HG03469 (cell line): ENCODE data around the gene LRRC39.
A peak's percentile ranks its signal among the peaks of the same experiment; 100 is the strongest.
"Not testable (repeated sequence)": the region's sequence is repeated elsewhere in the genome, so short reads cannot be mapped to it uniquely, and the experiment has no call there.

Experiments used
- ATAC-seq: cut with Tn5 transposase; IDR thresholded peaks from one replicate; pipeline ENCODE4 v1.9.1; 2021; ENCODE audit warnings: mild to moderate bottlenecking, moderate library complexity, moderate number of reproducible peaks; ENCODE audit not compliant: unreplicated experiment

The LRRC39 gene

DNA sequence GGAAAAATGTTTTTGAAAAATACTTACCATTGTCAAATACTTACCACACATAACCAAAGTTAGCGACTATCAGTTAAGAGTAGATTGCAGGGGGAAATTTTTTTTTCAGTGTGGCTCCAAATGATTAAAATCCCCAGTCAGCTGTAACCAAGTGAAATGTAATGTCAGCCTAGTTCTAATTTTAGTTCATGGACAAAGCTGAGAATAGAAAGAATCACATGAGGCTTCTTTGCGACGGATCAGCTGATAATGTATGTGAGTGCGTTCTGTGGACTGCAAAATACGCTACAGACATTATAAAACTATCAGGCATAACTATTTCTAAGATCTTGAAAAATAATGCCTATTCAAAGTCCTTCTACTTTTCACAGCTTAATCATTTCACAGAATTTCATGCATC is at the start of gene LRRC39:
Gene LRRC39, minus strand, starts transcription at position 166 of the 400 bp plus-strand sequence. CDS start 9,740 bp downstream, outside the sequence.
- ATAC-seq = no peak

DNA sequence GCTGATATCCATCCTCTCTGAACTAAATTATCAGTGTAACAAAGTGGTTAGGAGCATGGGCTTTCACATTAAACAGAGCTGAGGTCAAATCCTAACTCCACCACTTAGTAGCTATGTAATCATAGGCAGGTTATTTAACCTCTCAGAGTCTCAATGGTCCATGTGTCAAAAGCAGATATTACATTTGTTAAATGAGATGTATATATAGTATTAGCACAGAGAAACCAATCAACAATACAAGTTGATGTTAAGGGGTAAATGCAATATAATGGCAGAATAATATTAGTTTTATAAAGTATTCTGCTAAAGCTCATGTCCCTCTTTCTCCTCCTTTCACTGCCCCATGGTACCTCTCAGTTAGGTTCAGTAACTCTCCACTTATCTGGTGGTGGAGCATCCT is 44.4 kb upstream of the LRRC39 start:
- no peak for ATAC-seq

DNA sequence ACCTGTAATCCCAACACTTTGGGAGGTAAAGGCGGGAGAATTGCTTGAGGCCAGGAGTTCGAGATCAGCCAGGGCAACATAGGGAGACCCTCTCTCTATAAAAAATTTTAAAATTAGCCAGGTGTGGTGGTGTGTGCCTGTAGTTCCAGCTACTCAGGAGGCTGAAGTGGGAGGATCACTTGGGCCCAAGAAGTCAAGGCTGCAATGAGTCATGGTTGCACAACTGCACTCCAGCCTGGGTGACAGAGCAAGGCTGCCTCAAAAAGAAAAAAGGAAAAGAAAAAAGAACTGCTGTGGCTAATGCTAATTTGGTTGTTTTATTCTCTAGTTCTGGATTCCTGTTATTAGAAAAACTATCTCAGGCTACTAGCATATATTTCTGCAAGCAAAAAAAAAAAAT is 41.8 kb upstream of the LRRC39 start:
- ATAC-seq = no peak

DNA sequence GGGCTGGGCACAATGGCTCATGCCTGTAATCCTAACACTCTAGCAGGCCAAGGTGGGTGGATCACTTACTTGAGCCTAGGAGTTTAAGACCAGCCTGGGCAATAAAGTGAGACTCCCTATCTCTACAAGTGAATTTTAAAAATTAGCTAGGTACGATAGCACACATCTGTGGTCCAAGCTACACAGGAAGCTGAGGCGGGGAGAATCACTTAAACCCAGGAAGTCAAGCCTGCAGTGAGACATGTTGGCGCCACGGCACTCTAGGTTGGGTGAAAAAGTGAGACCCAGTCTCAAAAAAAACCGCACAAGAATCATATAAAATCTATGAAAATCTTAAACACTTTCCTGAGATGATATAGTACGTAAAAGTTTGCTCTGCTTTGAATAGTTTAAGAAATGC is 41.4 kb upstream of the LRRC39 start:
- ATAC-seq = no peak

DNA sequence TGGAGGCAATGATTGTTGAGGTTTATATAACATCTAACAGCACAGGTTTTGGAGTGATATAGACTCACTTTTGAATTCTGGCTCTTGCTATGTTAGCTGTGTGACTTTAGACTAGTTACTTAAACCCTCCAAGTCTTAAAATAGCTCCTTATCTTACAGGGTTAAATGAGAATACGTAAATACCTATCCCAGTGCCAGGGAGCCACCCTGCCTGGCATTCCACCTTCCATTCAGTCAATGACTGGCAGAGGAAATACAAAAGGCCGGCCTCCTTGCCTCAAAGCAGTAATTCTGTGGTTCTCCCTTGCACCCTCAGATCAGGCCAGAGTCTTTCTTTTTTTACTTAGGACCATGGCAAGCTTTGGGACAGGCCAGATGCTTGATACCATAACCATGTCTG is 39.8 kb upstream of the LRRC39 start:
- no peak for ATAC-seq

DNA sequence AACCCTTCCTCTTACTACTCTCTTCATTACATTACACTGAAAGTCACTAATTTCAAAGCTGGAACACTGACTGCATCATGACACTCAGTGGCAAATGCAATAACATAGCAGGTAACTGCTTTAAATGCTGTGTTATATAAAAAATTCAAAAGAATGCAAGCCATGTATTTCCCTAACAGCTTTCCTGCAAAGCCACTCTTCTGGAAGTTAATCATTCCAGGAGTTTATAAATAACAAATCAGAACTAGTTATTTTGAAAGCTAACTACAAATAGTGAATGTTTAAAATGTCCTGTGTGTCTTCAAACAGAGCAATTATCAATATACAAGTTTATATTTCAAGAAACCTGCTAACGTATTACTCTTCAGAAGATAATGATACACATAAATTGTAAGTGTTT is 37.0 kb upstream of the LRRC39 start:
- ATAC-seq = no peak

DNA sequence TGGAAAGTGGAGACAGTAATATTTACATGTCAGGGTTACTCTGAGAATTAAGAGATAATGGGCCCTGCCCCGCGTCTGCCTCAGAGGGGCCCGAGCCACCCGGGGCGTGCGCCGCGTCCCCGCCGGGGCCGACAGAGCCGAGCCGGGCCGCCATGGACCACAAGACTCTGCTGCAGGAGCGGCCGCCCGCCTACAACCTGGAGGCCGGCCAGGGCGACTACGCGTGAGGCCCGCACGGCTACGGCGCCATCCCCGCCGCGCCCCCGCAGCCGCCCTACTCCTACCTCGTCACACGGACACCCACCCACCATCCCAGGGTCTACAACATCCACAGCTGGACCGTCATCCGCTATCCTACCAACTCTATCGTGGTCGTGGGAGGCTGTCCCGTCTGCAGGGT is 35.1 kb upstream of the LRRC39 start:
- ATAC-seq = no peak

DNA sequence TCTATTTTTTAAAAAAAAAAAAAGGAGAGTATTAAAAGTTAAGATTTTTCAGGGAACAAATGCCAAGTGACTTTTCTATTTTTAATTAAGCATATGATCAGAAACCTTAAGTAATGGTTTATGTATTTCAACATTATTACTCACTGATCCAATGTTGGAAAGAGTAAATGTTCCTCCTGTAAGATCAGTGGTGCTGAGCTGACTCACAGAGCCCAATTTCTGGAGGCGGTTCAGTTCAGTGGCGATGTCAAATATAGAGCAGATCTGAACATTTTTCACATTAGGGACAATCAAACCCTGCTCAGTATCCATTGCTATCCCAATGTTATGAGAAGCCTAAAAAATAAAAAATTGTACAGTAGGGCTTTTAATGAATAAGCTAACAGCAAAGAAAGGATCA is 28.2 kb upstream of the LRRC39 start:
- no peak for ATAC-seq

DNA sequence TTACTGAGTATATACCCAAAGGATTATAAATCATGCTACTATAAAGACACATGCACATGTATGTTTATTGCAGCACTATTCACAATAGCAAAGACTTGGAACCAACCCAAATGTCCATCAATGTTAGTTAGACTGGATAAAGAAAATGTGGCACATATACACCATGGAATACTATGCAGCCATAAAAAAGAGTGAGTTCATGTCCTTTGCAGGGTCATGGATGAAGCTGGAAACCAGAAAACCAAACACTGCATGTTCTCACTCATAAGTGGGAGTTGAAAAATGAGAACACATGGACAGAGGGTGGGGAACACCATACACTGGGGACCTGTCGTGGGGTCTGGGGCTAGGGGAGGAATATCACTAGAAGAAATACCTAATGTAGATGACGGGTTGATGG is 27.5 kb upstream of the LRRC39 start:
- not testable (repeated sequence) for ATAC-seq

DNA sequence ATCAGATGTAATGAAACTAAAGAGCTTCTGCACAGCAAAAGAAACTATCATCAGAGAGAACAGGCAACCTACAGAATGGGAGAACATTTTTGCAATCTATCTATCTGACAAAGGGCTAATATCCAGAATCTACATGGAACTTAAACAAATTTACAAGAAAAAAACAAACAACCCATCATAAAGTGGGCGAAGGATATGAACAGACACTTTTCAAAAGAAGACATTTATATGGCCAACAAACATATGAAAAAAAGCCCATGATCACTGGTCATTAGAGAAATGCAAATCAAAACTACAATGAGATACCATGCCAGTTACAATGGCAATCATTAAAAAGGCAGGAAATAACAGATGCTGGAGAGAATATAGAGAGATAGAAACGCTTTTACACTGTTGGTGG is 27.0 kb upstream of the LRRC39 start:
- not testable (repeated sequence) for ATAC-seq

DNA sequence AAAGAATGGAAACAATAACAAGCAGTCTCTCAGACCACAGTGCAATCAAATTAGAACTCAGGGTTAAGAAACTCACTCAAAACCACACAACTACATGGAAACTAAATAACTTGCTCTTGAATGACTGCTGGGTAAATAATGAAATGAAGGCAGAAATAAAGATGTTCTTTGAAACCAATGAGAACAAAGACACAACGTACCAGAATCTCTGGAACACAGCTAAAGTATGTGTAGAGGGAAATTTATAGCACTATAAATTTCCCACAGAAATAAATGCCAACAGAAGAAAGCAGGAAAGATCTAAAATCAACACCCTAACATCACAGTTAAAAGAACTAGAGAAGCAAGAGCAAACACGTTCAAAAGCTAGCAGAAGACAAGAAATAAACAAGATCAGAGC is 24.6 kb upstream of the LRRC39 start:
- not testable (repeated sequence) for ATAC-seq

DNA sequence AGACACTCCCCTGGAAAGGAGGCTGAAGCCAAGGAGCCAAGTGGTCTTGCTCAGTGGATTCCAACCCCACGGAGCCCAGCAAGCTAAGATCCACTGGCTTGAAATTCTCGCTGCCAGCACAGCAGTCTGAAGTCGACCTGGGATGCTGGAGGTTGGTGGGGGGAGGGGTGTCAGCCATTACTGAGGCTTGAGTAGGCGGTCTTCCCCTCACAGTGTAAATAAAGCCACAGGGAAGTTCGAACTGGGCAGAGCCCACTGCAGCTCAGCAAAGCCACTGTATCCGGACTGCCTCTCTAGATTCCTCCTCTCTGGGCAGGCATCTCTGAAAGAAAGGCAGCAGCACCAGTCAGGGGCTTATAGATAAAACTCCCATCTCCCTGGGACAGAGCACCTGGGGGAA is 22.0 kb upstream of the LRRC39 start:
- ATAC-seq = not testable (repeated sequence)

DNA sequence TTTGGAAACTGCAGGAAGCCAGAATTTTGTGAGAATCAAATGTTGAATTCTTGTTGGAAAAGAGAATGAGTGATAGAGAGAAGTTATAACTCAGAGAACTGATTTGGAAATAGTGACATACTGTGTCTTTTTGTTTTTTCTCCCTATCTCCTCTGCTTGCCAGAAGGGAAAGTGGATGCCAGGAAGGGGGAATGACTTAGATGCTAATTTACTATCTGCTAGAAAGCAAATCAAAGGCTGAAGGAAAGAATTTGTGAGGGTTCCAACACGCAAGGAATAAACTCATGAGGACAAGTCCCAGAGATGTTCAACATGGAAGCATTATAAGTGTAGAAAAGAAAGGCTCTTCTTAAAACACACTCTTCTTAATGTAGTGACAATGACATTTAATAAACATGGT is 20.5 kb upstream of the LRRC39 start:
- no peak for ATAC-seq

DNA sequence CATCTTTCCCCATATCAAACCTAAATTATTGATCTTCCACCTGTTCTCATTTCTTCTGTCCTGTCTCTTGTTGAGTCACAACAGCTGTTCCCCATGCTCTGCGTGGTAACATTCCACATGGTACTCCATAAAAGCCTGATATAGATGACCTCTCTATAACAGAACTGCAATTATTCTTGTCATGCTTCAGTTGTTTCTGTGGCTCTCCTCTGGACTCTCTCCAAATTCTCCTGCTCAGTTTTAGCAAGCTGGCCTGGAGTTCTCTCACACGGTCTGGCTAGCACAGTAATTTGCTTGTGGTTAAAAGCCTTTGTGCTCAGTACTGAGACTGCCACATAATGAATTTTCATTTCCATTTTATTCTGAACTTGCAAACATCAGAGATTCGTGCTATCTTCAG is 10.6 kb upstream of the LRRC39 start:
- no peak for ATAC-seq

DNA sequence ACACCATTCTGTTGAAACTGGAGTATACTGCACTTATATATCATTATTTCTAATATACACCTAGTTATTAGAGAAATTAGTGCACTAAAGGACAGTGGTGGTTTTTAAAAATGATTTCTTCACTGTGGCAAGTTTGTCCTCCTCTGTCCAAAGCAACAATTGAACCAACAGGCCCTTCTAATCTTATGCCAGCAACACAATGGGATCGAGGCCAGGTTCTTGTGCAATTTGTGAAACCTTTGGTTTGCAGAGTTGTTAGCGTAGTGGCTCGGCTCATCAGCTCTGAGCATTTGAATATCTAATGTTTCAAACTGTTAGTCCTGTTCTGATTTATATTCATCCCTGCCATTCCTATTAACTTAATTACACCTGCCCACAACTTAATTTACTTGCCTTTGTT is 9.9 kb upstream of the LRRC39 start:
- ATAC-seq = no peak

DNA sequence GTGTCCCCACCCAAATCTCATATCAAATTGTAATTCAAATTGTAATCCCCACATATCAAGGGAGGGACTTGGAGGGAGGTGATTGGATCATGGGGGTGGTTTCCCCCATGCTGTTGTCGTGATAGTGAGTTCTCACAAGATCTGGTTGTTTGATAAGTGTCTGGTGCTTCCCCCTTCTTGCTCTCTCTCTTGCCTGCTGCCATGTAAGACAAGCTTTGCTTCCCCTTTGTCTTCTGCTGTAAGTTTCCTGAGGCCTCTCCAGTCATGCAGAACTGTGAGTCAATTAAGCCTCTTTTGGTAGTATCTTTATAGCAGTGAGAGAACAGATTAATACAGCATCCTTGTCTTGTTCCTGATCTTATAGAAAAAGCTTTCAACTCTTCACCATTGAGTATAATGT is 6.5 kb upstream of the LRRC39 start:
- ATAC-seq = peak; percentile 89

DNA sequence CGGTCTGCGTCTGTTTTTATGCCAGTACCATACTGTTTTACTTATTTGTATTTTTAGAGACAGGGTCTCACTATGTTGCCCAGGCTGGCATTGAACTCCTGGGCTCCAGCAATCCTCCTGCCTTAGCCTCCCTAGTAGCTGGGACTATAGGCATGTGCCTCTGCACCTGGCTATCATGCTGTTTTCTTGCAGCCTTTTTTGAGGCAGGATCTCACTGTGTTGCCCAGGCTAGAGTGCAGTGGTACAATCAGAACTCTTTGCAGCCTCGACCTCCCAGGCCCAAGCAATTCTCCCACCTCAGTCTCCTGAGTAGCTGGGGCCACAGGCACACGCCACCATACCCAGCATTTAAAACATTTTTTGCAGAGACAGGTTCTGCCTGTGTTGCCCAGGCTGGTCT is 5.3 kb upstream of the LRRC39 start:
- no peak for ATAC-seq

DNA sequence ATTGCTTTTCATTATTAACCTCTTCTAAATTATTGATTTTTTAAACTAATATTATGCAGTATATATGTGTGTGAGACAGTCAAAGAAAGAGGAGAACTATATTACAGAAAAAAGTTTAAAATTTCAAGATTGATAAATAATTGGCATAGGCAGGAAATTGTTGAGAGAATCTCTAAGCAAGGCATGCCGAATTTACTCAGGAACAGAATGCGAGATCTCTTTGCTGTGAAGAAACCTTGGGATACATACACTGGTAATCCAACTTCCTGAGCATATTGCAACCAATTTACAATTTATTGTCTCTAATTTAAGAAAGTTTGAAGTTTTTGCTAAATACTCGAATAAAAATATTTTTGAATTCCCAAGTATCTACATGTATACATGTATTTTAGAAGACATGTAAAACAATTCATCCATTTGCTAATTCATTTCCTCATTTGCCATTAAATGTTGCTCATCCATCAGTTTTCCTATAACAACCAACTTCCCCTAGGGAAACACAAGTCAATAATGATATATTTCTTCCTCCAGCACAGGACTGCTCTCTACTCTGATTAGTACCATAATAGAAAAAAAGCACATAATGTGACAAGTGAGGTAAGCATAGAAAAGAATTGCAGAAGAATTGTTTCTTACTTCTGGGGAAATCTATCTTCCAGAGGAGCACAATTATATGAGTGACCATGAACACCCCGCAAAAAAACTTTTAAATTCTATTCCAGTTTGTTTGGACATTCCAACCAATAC is 588 bp downstream of the LRRC39 start:
- no peak for ATAC-seq

DNA sequence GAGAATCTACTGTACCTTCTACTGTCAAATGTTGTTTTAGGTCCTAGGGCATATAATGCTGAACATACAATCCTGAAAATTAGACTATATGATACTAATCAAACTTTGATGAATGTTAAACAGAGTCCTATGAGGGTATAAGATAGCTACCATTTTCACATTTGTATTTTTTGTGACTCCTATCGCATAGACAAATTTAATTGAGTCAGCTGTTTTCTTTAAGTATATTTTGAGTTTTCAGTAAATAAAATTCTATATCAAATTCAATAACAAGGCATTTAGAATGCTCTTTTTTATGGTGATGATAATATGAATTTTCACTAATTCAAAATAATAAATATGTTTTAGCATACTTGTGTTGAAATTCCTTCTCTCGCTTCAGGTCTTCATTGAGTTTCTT is 10.0 kb downstream of the LRRC39 start:
- no peak for ATAC-seq

DNA sequence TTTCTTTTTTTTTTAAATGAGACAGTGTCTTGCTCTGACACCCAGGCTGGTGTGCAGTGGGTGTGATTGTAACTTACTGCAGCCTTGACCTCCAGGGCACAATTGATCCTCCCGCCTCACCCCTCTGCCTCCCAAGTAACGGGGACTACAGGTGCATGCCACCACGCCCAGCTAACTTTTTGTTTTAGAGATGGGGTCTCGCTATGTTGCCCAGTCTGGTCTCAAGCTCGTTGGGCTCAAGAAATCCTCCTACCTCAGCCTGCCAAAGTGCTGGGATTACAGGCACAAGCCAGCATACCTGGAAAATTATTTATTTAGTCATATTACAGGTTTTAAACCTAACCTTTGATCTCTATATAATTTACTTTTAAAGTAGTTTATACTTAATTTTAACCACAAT is 13.4 kb downstream of the LRRC39 start:
- ATAC-seq = no peak

DNA sequence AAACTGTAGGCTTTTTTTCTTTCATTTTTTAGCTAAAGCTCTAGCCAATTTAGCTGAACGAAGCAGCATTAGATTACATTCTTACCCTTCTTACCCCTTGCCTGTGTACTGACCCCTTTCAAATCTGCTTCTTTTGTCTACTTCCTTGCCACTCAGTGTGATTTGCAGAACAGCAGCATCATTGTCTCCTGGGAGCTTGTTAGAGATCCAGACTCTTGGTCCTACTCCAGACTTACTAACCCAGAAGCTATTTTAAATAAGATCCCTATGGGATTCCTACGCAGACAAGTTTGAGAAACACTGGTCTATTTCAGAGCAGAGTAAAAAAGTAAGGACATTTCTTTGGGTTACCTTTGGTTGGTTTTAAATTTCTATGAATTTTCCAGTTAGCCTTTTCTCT is 13.8 kb downstream of the LRRC39 start:
- no peak for ATAC-seq

DNA sequence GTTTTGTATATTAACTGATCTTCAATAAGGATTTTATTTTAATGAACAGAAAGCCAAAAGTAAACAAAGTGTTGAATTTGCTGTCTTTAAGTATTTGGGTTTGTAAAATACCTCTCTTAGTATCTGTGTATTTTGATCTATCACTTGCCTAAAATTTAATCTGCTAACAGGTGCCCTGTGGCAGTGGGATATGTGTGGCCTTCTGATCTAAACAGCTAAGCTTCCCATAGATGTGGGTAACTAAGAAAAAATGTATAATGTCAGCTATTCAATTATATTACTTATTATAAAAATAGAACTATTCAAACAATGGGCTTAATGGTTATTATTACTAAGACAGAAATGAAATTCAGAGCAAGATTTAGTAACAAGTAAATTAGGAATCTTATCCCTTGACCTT is 15.2 kb downstream of the LRRC39 start:
- no peak for ATAC-seq

DNA sequence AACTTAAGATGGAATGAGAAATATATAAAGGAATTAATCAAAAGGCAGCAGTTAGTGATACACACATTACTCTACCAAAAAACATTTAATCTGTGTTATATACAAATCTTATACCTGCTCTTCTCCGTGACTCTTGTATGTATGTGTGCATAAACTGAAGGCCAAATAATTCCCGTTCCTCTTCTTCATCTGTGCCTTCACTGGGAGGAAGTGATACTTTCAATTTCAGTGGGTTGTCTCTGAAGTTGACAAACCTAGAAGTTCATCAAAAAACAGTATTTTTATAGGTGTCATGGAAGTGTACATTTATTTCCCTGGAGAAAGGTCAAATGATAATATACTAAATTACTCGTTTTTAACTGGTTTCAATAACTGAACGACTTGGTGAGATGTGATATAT is 25.8 kb downstream of the LRRC39 start:
- ATAC-seq = no peak
